ENCODE data around the gene PRICKLE4.

The PRICKLE4 gene, protein sequence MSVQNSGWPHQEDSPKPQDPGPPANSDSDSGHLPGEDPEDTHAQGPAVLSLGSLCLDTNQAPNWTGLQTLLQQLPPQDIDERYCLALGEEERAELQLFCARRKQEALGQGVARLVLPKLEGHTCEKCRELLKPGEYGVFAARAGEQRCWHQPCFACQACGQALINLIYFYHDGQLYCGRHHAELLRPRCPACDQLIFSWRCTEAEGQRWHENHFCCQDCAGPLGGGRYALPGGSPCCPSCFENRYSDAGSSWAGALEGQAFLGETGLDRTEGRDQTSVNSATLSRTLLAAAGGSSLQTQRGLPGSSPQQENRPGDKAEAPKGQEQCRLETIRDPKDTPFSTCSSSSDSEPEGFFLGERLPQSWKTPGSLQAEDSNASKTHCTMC

DNA sequence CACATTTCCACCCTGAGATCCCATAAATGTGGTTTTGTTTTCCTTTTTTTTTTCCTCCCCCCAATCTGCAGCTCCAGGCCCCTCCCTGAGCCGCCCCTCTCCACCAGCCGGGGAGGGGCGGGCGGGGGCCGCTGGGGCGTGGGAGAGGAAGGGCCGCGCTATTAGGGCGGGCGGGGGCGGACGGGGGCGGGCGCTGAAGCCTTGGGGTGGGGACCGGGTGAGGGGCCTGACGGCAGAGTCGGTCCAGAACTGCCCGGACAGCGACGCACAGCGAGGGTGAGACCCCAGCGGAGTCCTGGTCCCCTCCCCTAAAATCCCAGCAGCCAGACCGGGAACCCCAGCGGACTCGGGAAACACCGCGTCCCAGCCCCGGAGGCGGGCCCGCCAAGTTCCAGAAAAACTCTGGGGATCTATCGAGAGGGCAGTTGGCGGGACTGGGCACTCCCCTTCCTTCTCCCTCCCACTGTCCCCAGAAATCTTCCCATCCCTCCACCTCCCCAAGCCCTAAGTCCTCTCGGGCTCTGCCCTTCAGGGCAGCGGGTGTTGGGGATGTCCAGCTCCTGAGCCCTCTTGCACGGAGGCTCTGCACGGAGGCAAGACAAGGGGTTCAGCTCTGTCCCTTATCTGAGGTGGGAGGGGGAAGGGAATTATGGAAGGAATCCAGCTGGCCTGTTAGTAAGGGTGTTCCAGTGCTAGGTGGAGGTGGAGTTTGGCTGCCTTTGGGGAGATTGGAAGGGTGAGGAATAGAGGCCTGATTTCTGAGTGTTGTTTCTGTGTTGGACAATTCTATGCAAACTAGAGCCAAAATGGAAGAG is at the start of gene PRICKLE4:
Gene PRICKLE4 (plus strand): TSS at position 232 of the 815 bp plus-strand sequence. CDS start 2,692 bp downstream, outside the sequence.
- DNase-seq (ENCODE audit: extremely low read depth in 1 of 2, low read depth in 1 of 2) = no peak

DNA sequence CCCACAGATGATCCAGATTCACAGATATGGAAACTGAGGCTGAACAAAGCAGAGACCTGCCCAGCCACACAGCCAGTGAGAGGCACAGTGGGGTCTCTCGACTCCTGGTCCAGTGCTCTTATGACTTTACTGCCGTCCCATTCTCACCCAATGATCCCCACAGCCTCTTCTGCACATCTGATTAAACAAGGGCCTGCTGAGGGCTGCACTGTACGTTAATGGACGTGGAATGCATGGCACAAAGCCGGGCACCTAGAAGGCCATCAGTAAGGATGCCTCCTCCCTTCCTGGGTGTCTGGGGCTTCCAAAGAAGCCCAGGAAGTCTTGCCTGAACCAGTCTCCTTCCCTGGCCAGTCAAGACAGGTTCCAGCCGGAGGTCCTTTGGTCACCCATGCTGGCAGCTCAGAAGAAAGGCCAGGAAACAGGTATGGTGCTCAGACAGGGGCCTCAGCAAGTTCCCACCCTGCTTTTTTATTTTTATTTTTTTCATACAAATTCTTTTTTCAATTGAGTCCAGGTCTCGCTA is 49.0 kb upstream of the PRICKLE4 start:
- DNase-seq (ENCODE audit: extremely low read depth in 1 of 2, low read depth in 1 of 2) = no peak

DNA sequence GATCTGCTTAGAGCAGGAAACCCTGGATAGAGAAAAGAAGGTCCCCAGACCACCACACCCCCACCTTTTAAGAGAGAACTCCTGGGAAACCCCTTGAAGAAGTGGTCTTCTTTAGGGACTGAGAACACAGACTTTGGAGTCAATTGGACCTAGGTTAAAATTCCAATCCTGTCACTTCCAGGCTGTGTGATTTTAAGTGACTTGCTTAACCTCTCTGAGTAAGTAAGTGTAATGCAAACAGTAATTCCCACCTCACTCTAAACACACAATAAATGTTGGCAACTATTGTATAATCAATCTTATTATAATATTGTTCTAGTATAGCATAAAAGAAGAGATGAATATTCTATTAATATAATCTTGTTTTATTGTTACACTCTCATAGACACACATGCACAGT is 48.4 kb upstream of the PRICKLE4 start:
- no peak for DNase-seq (ENCODE audit: extremely low read depth in 1 of 2, low read depth in 1 of 2)

DNA sequence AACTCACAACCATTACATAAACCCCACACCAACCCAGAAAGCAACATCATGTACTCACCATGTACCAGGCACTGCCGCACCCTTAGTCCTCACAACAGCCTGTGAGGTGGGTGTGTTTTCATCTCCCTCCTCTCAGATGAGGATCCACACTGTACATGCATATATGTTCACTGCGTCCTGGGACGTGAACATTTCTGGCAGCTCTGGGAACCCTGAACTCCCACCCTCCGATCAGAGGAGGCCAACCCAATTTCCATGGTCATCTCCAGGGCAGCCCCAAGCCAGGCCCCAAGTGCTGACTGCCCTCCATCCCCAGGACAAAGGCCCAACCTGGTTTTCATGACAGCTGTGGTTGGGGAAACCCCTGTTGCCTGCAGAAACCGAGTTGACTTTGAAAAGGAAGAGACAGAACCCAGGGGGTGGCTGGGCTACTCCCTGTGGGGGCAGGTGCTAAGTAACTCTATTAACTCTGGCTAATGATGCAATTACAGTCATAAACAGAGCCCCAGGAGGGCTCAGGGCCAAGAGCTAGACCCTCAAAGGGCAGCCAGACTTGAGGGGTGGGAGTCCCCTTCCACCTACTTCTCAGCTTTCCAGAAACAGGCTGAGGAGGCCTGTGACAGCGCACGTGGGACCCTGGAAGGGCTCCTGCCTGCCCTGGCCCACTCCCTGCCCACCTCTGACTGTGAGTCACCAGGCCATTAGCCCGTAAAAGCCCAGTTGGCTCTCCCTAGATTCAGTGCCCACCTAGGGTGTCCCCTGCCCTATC is 47.8 kb upstream of the PRICKLE4 start:
- DNase-seq (ENCODE audit: extremely low read depth in 1 of 2, low read depth in 1 of 2) = peak in 1 of 2 donors; percentile 37

DNA sequence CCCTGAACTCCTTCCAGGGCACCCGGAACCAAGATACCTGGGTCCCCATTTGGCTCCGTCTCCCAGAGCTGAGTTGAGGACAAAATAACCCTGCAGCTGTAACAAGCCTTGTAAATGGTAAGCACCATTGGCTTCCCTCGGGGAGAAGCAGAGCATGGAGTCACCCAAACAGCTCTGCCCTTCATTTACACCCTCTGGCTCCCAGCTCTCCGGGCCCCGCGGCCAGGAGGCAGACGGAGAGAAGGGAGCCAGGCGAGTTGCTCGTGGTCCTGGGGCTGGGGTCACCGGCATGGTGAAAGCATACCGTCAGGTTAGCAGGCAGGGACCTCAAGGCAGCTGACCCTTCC is 47.2 kb upstream of the PRICKLE4 start:
- no peak for DNase-seq (ENCODE audit: extremely low read depth in 1 of 2, low read depth in 1 of 2)

DNA sequence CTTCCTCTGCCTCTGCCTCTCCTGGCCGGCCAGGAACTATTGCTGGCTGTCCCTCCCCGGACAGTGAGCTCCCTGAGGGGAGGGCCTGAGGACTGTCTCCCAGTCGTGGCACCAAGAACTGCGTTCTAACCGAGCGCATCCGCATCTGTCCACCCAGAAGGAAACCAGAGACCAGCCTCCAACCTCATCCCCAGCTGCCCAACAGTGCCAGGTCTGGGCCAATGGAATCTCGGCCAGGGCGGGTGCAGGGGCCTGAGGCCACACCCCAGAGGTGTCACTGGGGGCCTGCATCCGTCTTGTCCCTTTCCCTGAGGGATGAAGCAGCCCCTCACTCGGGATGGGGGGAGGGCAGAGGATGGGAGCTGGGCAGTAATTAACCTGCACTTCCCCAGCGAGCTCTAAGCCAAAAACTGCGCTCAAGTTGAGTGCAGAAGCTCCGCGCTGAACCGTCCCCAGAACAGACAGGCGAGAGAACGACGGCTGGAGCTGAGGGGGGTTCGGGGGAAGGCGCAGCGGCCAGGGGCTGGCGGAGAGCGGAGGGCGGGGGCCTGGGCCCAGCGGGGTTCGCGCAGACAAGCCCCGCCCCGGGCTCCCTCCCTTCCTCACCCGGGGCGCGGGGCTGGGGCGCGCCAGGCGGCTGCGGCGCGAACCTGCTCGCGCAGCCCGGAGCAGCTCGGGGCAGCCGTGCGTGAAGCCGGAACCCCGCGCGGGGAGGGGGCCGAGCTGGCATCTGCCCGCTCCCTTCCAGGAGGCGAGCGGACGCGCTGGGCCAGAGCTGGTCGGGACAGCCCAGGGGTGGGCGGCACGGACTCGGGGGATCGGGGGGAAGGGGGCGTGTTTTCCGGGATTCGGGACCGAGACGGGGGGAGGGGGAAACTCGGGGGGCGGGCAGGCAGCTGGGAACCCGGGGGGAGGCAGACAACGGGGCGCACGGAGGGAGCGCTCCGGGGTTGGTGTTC is 46.6 kb upstream of the PRICKLE4 start:
- DNase-seq (ENCODE audit: extremely low read depth in 1 of 2, low read depth in 1 of 2) = peak in 1 of 2 donors; percentile 52

DNA sequence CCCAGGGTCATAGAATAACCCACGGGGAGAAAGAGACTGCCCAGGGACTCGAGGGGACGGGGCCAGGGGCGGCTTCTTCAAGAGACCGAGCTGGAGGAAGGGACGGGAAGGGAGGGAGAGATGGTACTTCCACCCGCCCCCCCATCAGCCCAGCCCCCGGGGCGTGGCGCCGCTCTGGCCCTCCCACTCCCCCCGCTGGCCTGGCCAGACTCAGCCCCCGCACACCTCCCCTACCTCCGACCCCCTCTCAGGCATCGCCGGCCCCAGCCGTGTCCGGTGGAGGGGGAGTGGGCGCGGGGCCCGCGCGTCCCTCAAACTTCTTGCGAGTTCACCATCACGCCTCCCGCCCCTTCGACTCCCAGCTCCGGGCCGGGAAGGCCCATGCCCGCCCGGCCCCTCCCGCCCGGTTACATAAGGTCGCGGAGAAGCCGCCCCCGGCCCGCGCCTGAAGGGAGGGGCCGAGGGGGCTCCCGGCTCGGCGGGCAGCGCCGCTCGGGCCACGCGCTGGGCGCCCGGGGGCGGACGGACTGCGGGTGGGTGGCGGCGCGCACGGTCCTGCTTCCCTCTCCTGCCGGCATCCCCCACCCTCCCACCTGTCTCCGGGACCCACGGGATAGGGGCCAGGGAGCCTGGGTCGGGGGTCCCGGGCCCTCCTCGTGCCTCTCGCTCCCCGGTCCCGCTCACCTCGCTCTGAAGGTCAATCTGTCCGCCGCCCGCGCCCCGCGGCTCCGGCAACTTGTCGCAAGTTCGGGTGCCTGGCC is 45.7 kb upstream of the PRICKLE4 start:
- DNase-seq (ENCODE audit: extremely low read depth in 1 of 2, low read depth in 1 of 2) = peak in 1 of 2 donors; percentile 62

DNA sequence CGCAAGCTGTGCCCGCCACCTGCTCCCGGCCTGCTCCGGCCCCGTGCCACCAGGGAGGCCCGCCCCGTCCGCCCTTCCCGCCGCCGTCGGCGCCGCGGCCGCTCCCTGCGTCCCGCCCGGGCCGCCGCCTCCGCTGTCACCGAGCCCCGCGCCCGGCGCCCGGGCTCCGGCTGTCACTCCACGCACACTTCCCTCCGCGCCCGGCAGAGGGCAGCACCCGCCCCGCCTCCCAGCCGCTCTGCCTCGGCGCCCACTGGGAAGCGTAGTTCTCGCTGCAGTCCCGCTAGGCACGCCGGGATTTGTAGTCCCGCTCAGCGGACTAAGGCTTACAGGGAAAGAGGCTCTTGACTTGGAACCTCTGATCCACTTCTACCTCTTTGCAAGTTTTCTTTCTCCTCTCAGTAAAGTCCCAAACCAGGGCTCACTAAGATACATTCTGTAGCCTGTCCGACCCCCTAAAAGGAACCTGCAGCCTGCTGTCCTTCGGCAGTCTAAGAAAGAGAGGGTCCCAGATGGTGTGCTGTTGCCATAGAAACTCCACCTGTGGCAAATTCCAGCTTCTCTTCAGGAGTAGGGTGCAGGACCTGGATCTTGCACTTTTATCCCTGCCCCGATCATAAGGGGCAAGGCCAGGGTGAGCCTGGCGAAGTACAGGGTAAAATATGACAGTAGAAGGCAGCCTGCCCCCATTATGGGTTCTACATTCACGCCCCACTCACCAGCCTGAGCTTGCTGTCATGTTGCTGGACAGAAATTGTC is 45.0 kb upstream of the PRICKLE4 start, which contains the start of gene TFEB:
Gene TFEB (minus strand): TSS at position 182 of the 759 bp plus-strand sequence. CDS start 44,395 bp downstream, outside the sequence.
- DNase-seq (ENCODE audit: extremely low read depth in 1 of 2, low read depth in 1 of 2) = peak; percentile 81 to 93

DNA sequence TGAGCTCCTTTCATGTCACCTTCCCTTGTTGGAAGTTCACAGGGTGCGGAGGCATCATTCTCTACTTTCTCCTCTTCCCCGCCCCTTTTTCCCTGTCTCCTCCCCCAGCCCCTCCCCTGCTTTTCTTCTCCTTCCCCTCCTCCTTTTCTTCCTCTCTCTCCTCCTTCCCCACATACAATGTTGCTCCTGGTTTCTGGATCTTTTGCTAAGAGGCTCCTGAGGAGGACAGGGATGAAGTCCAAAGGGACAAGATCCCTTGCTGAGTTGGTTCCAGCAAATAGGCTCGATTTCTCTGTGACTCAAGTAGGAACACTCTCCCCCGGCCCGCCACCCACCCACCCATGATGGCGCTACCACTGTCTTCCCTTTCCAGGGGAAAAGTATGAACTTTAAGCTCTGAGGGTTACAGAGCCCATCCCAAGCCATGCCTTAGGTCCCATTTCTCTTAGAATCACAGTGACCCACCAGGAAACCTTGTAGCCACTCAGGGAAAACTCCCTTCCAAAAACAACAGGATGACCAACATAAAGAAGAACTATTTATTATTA is 44.3 kb upstream of the PRICKLE4 start:
- no peak for DNase-seq (ENCODE audit: extremely low read depth in 1 of 2, low read depth in 1 of 2)

DNA sequence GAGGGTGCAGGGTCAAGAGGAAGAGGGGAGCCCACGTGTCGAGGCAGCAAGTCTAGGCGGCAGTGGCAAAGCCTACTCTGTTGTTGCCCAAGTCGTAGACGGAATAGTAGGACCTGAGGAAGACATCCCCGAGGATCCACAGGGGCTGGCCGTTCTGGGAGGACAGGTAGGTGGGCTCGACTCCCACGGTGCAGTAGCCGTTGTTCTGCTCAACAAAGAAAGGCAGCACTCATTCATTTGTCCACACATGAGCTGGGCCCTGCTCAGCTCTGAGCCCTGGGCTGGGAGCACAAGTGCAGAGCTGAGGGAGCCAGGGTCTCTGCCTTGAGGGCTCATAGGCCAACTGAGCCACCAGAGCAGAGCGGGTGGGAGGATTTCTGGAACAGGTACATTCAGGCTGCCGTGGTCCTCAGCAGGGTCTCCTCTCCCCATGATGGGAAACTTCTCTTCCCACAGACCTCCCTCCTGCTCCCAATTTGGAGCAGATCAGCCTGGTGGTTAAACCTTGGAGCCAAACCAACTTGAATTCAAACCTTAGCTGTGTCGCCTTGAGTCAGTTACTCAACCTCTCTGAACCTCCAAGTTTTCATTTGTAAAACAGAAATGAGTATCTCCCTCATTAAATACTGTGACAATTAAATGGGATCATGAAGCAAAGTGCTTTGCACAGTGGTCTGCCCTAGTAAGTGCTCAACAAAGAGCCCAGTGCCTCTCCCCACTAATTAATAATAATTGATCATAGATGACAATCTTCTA is 43.6 kb upstream of the PRICKLE4 start:
- no peak for DNase-seq (ENCODE audit: extremely low read depth in 1 of 2, low read depth in 1 of 2)

DNA sequence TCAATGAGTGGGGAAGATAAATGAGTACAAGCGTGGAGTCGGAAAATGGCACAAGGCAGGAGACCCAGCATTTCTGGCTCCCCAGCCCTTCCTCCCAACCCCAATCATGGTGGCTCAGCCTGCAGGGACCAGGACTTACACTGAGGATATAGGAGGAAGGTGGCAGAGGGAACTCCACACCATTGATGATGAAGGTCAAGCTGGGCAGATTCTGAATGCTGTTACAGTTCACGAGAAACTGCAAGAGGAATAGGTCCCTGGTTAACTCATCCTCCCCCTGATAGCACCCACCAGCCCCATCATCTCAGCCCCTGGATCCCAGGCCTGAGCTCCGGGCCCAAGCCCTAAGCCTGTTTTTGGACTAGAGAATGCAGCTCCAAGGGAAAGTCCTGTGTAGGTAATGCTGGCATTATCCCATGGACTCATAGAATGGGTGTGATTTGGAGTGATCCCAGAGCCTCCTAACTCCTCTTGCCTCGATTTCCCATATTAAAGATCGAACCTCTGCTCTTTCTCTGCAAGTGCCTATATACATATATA is 42.9 kb upstream of the PRICKLE4 start:
- no peak for DNase-seq (ENCODE audit: extremely low read depth in 1 of 2, low read depth in 1 of 2)

DNA sequence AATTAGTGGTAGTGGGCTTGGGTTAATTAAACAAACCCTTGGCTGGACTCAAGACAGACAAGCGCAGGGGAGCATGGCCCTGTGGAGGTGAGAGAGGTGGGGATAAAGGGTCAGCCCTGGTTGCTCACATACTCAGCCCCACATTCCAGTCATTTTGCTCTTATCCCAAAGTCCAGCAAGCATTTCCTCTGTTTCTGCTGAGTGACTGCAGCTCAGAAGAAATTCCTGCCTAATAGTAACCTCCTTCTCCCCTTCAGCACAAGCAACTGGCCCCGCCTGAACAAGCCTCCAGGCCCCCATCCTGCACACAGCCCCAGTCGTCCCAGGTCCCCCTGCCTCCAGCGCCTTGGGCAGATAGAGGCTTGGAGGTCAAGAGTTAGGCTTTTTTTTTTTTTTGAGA is 41.5 kb upstream of the PRICKLE4 start:
- no peak for DNase-seq (ENCODE audit: extremely low read depth in 1 of 2, low read depth in 1 of 2)

DNA sequence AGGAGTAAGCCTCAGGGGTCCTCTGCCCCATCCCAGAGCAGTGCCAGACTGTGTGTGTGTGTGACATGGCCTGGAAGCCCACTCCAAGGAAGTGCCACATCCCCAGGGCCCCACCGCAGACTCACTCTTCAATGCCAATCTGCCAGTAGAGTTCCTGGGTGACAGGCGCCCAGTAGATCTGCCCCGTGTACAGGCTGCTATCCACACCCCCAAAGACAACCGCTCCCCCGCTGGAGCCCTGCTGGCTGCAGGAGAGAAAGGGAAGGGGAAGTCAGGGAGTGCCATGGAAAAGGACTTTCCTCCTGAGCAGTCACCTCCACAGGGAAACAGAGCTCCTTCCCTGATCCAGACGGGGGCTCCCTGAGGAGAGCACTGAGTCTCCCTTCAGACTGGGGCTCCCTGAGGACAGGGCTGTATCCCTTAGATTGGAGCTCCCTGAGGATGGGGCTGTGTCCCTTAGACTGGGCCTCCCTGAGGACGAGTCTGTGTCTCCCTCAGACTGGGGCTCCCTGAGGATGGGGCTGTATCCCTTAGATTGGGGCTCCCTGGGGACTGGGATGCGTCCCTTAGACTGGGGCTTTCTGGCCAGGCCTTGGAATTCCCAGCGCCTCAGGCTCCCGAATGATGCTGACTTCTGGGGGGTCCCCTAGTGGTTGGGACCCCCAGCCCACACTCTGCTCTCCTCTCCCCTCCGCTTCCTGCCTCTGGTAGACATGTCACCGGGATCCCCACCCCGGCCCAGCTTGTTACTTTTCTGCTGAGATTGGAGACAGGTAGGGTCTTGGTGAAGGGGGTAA is 40.0 kb upstream of the PRICKLE4 start:
- no peak for DNase-seq (ENCODE audit: extremely low read depth in 1 of 2, low read depth in 1 of 2)

DNA sequence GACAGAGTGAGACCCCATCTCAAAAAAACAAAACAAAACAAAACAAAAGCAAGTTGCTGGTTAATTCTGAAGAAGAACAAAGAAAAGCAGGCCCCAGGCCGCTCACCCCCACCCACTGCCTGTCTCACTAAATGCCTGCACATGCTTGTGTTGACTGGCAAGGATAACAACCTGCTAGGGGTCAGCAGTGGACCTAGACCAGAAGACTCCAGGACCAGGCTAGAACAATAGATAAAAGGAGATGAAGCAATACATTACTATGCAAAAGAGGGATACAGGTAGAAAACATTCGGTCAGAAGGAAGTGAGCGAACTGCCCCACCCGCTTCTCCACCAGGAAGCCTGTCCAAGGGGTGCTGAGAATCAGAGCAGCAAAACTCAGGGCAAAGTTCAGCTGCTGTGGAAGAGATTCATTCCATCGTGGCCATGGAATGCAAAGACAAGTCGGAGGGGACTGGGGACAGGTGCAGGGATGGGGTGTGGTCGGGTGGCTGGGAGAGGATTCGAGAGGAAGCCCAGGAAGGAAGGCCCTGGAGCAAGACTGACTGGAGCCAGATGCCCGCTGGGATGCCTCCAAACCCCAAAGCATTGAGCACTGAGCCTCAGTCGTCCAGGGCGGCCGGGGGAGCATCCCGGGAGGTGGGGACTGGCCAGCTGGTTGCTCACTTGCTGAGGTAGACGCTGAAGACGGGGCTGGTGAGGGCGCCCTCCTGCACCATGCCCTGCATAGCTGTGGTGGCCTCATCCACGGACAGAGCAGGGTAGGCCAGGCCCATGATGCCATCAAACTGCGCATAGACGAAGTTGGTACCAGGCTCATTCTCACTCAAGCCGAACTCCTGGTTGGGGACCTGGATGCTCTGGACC is 38.7 kb upstream of the PRICKLE4 start:
- DNase-seq (ENCODE audit: extremely low read depth in 1 of 2, low read depth in 1 of 2) = no peak

All from activated CD8-positive, alpha-beta memory T cell treated with anti-CD3 and anti-CD28 coated beads for 1 hour (primary cell).